Breast epithelium (tissue), 4 donors: ENCODE measurements around the gene NRL. TPM values are rescaled to one million over a fixed set of nuclear protein-coding genes. Genes with fewer than 3 reads are reported as not detected.
A peak's percentile ranks its signal among the peaks of the same experiment; 100 is the strongest.
"Not testable (repeated sequence)": the region's sequence is repeated elsewhere in the genome, so short reads cannot be mapped to it uniquely, and the experiment has no call there.

Source experiments
- DNase-seq, 2 donors: peaks; one replicate each; pipeline ENCODE4 v3.0.0-alpha.2; 2019; ENCODE audit warnings: low spot score in 2 of 2
- H3K27ac ChIP-seq, 2 donors: fragments of 200-600 bp; sonication (generic) in 1 of 2; one replicate each; pipeline ENCODE4 v1.5.1; 2016 to 2019; ENCODE audit warnings: mild to moderate bottlenecking in 1 of 2
- H3K27me3 ChIP-seq, 2 donors: fragments of 200-600 bp; sonication (generic) in 1 of 2; one replicate each; pipeline versions ENCODE4 v1.5.1 to v1.6.0; 2017 to 2019; ENCODE audit warnings: control low read depth in 1 of 2, mild to moderate bottlenecking in 1 of 2
- H3K36me3 ChIP-seq: fragments of 200-600 bp; one replicate; pipeline ENCODE4 v1.5.1; 2019
- H3K4me1 ChIP-seq, 2 donors: fragments of 200-600 bp; sonication (generic); one replicate each; pipeline ENCODE4 v1.5.1; 2016 to 2019; ENCODE audit warnings: control low read depth in 1 of 2
- H3K4me3 ChIP-seq, 3 donors: fragments of 200-600 bp; sonication (generic); 1 replicate in 2 of 3; 2 replicates in 1 of 3; pipeline ENCODE4 v1.5.1; 2016 to 2019; ENCODE audit warnings: mild to moderate bottlenecking in 3 of 3, moderate library complexity in 2 of 3
- H3K9me3 ChIP-seq, 2 donors: fragments of 200-600 bp; sonication (generic) in 1 of 2; one replicate each; pipeline ENCODE4 v1.5.1; 2016 to 2019; ENCODE audit warnings: control low read depth in 1 of 2
- POLR2A ChIP-seq: fragments of 450-650 bp; IDR thresholded peaks from one replicate; pipeline ENCODE4 v1.6.1; 2016; ENCODE audit warnings: antibody characterized with exemption, mild to moderate bottlenecking, moderate library complexity
- POLR2AphosphoS5 ChIP-seq, 3 donors: sonication (generic); formaldehyde crosslinking; IDR thresholded peaks; one replicate each; pipeline ENCODE4 v1.6.1; 2017; ENCODE audit warnings: antibody characterized with exemption in 3 of 3
- intact Hi-C: fragments of 100-400 bp; cut with DNase I; formaldehyde crosslinking; loops from one replicate; pipeline ENCODE4 v1.15.1; 2023; ENCODE audit warnings: low total_unique reads
- total RNA-seq, 3 donors: library from RNA; depleted of rRNA; stranded (reverse); fragments of >200 nt; gene quantifications; one replicate each; pipeline ENCODE4 v1.1.0, GENCODE V29; 2016
- TF ChIP-seq, protein P1 (sequence below), 3 donors: fragments of 450-650 bp; IDR thresholded peaks; one replicate each; pipeline ENCODE4 v1.5.1; 2016 to 2017; ENCODE audit warnings: antibody characterized with exemption in 3 of 3, mild to moderate bottlenecking in 3 of 3, moderate library complexity in 3 of 3

NRL gene
- total RNA-seq, 3 donors from 2014 or later, result 2.1 to 5.6 (median 2.5) TPM

DNA sequence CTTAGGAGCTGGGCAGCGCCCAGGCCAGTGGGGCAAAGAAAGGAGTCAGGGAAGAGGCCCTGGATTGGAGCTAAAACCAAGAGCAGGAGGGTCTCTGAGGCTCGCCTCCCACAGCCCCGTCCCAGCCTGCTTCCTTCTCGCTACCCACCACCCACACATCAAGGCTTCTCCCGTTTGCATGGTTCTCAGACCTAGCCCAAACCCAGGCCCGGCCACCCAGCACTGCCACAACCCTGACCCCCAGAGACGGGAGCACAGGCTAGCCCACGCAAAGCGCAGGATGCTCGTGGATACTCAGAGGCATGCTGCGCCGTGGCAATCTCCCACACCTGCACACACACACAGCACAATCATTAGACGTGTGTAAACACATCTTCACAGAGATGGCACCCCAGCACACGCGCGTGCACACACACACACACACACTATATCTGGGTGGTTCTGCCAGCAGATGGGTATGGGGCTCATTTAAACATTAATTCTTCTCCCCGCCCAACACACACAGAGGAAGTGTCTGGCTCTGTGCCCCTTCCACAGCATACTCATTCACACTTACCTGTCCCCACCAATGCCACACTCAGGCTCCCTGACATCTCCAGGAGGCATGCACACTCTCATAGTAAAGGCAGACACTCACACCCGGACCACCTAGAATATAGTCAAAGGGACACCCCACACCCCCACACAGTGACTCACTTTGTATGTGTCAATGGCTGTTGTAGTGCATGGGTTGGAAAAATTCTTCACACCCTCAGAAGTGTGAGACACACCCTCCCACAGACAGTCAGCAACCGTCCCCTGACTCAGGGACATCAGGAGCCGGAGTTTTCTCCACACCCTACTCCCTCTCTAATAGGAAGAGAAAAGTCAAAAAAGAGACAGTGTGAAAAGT lies 61.8 kb downstream of the NRL start:
- intact Hi-C loops, result no loop called here
- no peaks in the 10 kb centered on the region for H3K4me1 ChIP-seq

DNA sequence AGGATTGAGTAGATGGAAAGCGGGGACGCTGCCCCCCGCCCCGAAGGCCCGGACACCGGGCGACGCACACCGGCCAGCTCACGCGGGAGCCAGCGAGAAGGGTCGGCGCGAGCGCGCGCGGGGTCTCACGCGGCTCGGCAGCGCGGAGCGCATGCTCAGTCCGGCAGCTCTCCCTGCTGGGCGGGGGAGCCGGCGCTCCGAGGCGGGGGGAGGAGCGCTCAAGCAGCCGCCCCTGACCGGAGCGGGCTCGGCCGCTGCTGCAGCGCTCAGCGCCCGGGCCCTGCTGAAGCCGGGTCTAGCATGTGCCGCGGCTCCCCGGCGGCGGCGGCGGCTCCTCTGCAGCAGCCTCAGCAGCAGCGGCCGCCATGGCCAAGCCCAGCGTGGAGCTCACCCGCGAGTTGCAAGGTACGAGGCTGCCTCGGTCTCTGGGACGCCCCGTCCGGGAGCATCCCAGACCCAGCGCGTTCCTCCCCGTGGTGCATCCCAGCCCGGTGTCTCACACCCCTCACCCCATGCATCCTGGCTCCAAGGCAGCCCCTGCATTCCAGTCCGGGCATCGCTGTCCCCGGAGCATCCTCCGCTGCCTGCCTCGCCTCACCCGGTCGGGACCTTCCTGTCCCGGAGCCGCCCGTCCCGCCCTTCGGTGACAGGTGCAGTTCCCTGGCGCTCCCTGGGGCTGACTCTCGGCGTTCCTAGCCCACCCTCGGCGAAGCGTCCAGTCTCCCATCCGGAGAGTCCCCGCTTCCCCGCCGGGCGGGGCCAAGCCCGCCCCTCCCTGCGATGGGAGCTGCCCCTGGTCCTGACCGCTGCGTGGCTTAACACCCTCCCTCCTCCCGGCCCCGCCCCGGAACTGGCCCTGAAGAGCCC lies 62.7 kb downstream of the NRL start, which contains the start of gene CARMIL3:
Gene CARMIL3, plus strand, starts transcription at position 221 of the 867 bp plus-strand sequence. Its CDS starts 145 bp downstream, at position 366.
- Histone ChIP-seq H3K9me3 (no peaks in the 10 kb centered on the region), H3K4me3 (peak within 1 kb of the TSS; percentile 60 to 76 (median 72)), H3K36me3 (no peaks in the 10 kb centered on the region), H3K27ac (peak within 1 kb of the TSS; percentile 74 to 89), H3K27me3 (no peaks in the 10 kb centered on the region), H3K4me1 (no peaks in the 10 kb centered on the region)
- TF ChIP-seq POLR2AphosphoS5 (IDR thresholded peaks at IDR 0.05) (peak in 2 of 3 donors; percentile 26 to 27), POLR2A (no peak)
- intact Hi-C loops, result no loop called here
- DNase-seq, result no peak

More for the DNA sequence above, 61.8 kb downstream of the NRL start:
- DNase-seq, result no peak
- Histone ChIP-seq H3K27ac (no peak overlapping the region), H3K4me3 (peak overlapping the region; percentile 60 to 76 (median 72)), H3K9me3 (no peaks in the 10 kb centered on the region), H3K36me3 (no peaks in the 10 kb centered on the region), H3K27me3 (no peaks in the 10 kb centered on the region)
- TF ChIP-seq POLR2AphosphoS5 (IDR thresholded peaks at IDR 0.05) (no peak), POLR2A (no peak)
- TF ChIP-seq, protein P1, sequence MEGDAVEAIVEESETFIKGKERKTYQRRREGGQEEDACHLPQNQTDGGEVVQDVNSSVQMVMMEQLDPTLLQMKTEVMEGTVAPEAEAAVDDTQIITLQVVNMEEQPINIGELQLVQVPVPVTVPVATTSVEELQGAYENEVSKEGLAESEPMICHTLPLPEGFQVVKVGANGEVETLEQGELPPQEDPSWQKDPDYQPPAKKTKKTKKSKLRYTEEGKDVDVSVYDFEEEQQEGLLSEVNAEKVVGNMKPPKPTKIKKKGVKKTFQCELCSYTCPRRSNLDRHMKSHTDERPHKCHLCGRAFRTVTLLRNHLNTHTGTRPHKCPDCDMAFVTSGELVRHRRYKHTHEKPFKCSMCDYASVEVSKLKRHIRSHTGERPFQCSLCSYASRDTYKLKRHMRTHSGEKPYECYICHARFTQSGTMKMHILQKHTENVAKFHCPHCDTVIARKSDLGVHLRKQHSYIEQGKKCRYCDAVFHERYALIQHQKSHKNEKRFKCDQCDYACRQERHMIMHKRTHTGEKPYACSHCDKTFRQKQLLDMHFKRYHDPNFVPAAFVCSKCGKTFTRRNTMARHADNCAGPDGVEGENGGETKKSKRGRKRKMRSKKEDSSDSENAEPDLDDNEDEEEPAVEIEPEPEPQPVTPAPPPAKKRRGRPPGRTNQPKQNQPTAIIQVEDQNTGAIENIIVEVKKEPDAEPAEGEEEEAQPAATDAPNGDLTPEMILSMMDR (IDR thresholded peaks at IDR 0.05), result no peak

DNA sequence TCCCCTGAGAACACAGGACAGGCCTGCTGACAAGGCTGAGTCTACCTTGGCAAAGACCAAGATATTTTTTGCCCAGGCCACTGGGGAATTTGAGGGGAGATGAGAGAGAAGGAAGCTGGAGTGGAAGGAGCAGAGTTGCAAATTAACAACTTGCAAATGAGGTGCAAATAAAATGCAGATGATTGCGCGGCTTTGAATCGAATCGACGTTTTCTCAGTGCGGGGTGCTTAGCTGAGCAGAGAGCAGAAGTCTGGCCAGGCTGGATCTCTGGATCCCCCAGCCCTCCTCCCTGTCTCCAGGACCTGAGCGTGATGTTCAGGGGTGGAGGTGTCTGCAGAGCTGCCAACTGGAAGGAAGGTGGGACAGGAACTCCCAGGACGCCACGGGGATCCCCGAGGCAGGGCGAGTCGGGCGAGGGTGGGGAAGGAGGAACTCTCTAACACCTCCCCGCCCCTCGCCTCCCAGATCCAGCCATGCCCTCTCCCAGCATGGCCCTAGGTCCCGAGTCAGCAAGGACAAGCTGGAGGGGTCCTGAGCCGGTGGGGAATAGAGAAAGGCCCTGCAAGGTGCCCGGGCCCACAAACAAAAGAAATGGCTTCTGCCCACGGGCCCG lies 63.5 kb downstream of the NRL start:
- Histone ChIP-seq H3K36me3 (no peaks in the 10 kb centered on the region), H3K9me3 (no peaks in the 10 kb centered on the region), H3K4me3 (peak overlapping the region; percentile 60 to 76 (median 72)), H3K27me3 (no peaks in the 10 kb centered on the region), H3K4me1 (no peaks in the 10 kb centered on the region), H3K27ac (peak overlapping the region; percentile 74 to 89)
- intact Hi-C loops, result no loop called here
- DNase-seq, result no peak
- no peak for TF ChIP-seq POLR2A

DNA sequence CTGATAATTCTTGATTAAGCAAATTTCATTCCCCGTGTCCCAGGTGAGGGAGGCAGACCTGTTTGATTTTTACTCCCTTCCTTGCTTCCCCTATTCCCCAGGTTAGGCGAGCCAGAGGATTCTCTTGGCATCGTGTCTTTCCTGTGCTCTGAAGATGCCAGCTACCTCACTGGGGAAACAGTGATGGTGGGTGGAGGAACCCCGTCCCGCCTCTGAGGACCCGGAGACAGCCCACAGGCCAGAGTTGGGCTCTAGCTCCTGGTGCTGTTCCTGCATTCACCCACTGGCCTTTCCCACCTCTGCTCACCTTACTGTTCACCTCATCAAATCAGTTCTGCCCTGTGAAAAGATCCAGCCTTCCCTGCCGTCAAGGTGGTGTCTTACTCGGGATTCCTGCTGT lies 64.0 kb downstream of the NRL start:
- H3K4me1 ChIP-seq, DNase-seq, H3K36me3 ChIP-seq, H3K4me3 ChIP-seq, H3K27me3 ChIP-seq, intact Hi-C loops, H3K9me3 ChIP-seq: not testable (repeated sequence)
- peak overlapping the region; percentile 40 to 74 for H3K27ac ChIP-seq

DNA sequence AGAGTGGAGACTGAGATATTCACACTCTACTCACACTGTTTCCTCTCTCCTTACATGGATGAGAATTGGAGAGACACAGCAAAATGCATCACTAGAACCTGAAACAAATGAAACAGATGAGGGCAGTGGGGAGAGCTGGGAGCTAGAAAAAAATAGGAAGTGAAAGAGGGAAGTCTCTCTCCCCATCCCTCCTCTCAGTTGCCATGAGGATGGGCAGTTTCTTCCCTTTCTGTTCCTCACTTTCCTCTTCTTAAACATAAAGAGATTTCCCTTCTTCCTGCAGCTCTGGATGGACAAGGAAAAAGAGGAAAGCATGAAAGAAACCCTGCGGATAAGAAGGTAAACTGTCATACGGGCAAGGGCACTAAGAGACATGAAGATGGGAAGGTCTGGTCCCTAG lies 65.7 kb downstream of the NRL start:
- H3K27ac ChIP-seq, H3K4me1 ChIP-seq, H3K4me3 ChIP-seq, intact Hi-C loops, DNase-seq, H3K27me3 ChIP-seq, H3K36me3 ChIP-seq, H3K9me3 ChIP-seq: not testable (repeated sequence)

DNA sequence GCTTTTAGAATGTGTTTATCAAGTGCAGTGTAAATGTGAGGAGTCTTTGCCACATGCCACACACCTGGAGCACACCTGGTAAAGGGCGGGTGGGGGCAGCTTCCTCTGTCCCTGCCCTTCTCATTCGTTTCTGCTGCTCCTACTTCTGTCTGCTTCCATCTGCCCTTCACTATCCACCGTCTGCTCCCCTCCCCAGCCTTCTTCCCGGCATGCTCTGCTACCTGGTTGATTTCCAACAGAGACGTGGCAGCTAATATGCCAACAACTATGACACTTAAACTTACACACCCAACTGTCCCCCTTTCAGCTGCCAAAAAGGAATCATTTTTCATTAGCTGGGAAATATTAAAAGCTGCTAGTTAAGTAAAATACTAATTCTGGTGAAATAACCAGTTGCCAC lies 72.0 kb downstream of the NRL start:
- intact Hi-C loops, result no loop called here
- H3K27me3 ChIP-seq, result no peaks in the 10 kb centered on the region
- H3K27ac ChIP-seq, result no peak overlapping the region
- no peaks in the 10 kb centered on the region for H3K4me1 ChIP-seq
- no peak overlapping the region for H3K4me3 ChIP-seq
- no peaks in the 10 kb centered on the region for H3K9me3 ChIP-seq
- DNase-seq, result no peak
- no peak for TF ChIP-seq POLR2A
- TF ChIP-seq, protein P1 (IDR thresholded peaks at IDR 0.05), result no peak
- no peak for TF ChIP-seq POLR2AphosphoS5 (IDR thresholded peaks at IDR 0.05)
- no peaks in the 10 kb centered on the region for H3K36me3 ChIP-seq
